ENCODE results near the gene SNX15.

Gene SNX15

GRCh38 chr11:65013888-65014725 lies 13.1 kb upstream of the SNX15 start, which contains the start of gene ARL2:
Gene ARL2, plus strand, starts transcription at chr11:65014160. Its CDS starts 48 bp downstream, at chr11:65014208.
- peak; percentile 63 for TF ChIP-seq POLR2A (IDR thresholded peaks at IDR 0.05; ENCODE audit: extremely low read depth, insufficient read length)
- peak; percentile 97 for TF ChIP-seq MAX (IDR thresholded peaks at IDR 0.05; ENCODE audit: low read depth, low read length)
- no peak; the same call in none of the 2 replicates for TF ChIP-seq MYC (IDR thresholded peaks at IDR 0.05; ENCODE audit: low read depth, low read length)
- TF ChIP-seq CTCF (IDR thresholded peaks at IDR 0.05; ENCODE audit: low read depth, low read length), result peak; percentile 33
- peak; percentile 97 for DNase-seq (ENCODE audit: low read depth)
- H3K4me3 ChIP-seq (ENCODE audit: low read depth, low read length), result peak within 1 kb of the TSS; percentile 85

- H3K4me3 ChIP-seq (ENCODE audit: low read depth, low read length), result peak overlapping the region; percentile 85
- no peak for TF ChIP-seq POLR2A (IDR thresholded peaks at IDR 0.05; ENCODE audit: extremely low read depth, insufficient read length)
- no peak for TF ChIP-seq MAX (IDR thresholded peaks at IDR 0.05; ENCODE audit: low read depth, low read length)
- no peak for TF ChIP-seq MYC (IDR thresholded peaks at IDR 0.05; ENCODE audit: low read depth, low read length)
- DNase-seq (ENCODE audit: low read depth), result no peak
Measured at GRCh38 chr11:65014726-65015227, 12.5 kb upstream of the SNX15 start.

GRCh38 chr11:65016705-65017104 lies 10.5 kb upstream of the SNX15 start:
- TF ChIP-seq MAX (IDR thresholded peaks at IDR 0.05; ENCODE audit: low read depth, low read length) (no peak), POLR2A (IDR thresholded peaks at IDR 0.05; ENCODE audit: extremely low read depth, insufficient read length) (no peak), CTCF (IDR thresholded peaks at IDR 0.05; ENCODE audit: low read depth, low read length) (peak; percentile 20), MYC (IDR thresholded peaks at IDR 0.05; ENCODE audit: low read depth, low read length) (no peak)
- DNase-seq (ENCODE audit: low read depth), result peak; percentile 38
- H3K4me3 ChIP-seq (ENCODE audit: low read depth, low read length), result no peak overlapping the region

GRCh38 chr11:65017937-65018336 lies 9.3 kb upstream of the SNX15 start:
- no peak for DNase-seq (ENCODE audit: low read depth)
- no peak for TF ChIP-seq MYC (IDR thresholded peaks at IDR 0.05; ENCODE audit: low read depth, low read length)
- TF ChIP-seq MAX (IDR thresholded peaks at IDR 0.05; ENCODE audit: low read depth, low read length), result no peak
- TF ChIP-seq CTCF (IDR thresholded peaks at IDR 0.05; ENCODE audit: low read depth, low read length), result no peak
- no peak for TF ChIP-seq POLR2A (IDR thresholded peaks at IDR 0.05; ENCODE audit: extremely low read depth, insufficient read length)
- H3K4me3 ChIP-seq (ENCODE audit: low read depth, low read length), result no peak overlapping the region

GRCh38 chr11:65019824-65020223 lies 7.4 kb upstream of the SNX15 start:
- TF ChIP-seq CTCF (IDR thresholded peaks at IDR 0.05; ENCODE audit: low read depth, low read length), result no peak
- no peak for TF ChIP-seq MAX (IDR thresholded peaks at IDR 0.05; ENCODE audit: low read depth, low read length)
- TF ChIP-seq MYC (IDR thresholded peaks at IDR 0.05; ENCODE audit: low read depth, low read length), result no peak
- TF ChIP-seq POLR2A (IDR thresholded peaks at IDR 0.05; ENCODE audit: extremely low read depth, insufficient read length), result no peak
- DNase-seq (ENCODE audit: low read depth), result no peak
- no peak overlapping the region for H3K4me3 ChIP-seq (ENCODE audit: low read depth, low read length)

- TF ChIP-seq POLR2A (IDR thresholded peaks at IDR 0.05; ENCODE audit: extremely low read depth, insufficient read length), result no peak
- TF ChIP-seq CTCF (IDR thresholded peaks at IDR 0.05; ENCODE audit: low read depth, low read length), result no peak
- no peak for TF ChIP-seq MYC (IDR thresholded peaks at IDR 0.05; ENCODE audit: low read depth, low read length)
- TF ChIP-seq MAX (IDR thresholded peaks at IDR 0.05; ENCODE audit: low read depth, low read length), result no peak
- H3K4me3 ChIP-seq (ENCODE audit: low read depth, low read length), result no peak overlapping the region
- DNase-seq (ENCODE audit: low read depth), result peak; percentile 43
Measured at GRCh38 chr11:65021003-65021402, 6.2 kb upstream of the SNX15 start.
